Raji (cell line): ENCODE results near the gene C1QL2.

Source experiments
- POLR2A ChIP-seq: IDR thresholded peaks from 2 replicates; pipeline ENCODE4 v1.6.1; 2011; ENCODE audit warnings: low read depth, low read length, control low read depth; ENCODE audit not compliant: insufficient read depth

Gene C1QL2

DNA sequence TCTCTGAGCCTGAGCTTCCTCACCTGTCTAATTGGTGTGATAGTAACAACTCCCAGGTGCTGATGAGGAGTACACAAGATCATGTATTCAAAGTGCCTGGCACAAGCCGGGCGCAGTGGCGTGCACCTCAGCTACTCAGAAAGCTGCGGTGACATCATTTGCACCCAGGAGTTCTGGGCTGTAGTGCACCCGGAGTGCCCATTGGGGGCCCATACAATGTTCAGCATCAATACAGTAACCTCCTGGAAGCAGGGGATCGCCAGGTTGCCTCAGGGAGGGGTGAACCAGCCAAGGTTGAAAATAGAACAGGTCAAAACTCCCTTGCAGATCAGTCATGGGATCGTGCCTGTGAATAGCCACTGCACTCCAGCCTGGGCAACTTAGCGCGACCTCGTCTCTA is 11.2 kb upstream of the C1QL2 start:
- TF ChIP-seq POLR2A: no peak

DNA sequence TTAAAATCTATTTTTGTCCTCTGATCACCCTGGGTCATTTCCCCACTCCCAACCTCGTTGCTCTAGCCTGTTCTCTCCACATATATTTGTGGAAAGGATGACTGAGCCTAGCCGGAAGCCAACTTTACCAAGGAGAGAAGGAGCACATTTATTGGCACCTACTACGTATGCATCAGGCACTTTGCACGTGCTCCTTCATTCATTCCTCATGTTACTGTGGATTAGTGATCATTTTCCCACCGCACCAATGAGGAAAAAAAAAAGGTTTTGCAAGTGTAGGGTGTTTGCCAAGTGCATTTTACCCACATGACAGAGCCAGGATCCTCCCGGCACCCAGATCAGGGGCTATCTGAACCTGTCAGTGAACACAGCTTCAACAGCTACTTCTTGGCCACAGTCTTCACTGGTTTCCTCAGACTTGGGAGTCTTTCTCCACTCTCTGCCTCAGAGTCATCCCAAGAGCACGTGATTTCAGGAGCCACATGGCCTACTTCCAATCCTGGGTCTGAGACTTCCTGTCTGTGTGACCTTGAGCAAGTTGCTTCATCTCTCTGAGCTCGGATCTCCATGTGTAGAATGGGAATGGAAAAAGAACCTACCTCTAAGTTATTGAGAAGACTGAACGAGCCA is 1.9 kb upstream of the C1QL2 start:
- no peak for TF ChIP-seq POLR2A

- TF ChIP-seq POLR2A: no peak
Measured at GRCh38 chr2:119157850-119158511, 570 bp downstream of the C1QL2 start.

GRCh38 chr2:119156891-119157773 is 1.4 kb downstream of the C1QL2 start:
- TF ChIP-seq POLR2A: no peak

- no peak for TF ChIP-seq POLR2A
Measured at GRCh38 chr2:119156105-119156890, 2.3 kb downstream of the C1QL2 start.

- TF ChIP-seq POLR2A: no peak
Measured at GRCh38 chr2:119155633-119156032, 2.9 kb downstream of the C1QL2 start.

DNA sequence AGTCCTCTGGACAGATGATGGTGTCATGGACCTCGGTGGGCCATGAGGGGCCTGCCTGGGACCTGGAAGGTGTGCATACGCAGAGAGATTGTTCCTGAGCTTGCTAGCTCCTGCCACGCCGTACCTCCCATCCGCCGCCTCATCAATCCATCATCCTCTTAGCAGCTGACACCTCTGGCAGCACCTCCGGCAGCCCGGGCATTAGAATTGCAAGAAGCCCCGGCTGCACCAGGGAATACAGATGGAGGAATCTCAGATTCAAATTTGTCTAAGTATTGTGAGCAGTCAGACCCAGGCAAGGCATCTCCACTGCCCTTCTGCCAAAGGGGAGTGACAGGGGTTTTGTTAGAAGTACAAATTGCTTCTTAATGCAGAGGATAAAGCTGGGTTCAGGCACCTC is 4.5 kb downstream of the C1QL2 start:
- TF ChIP-seq POLR2A: no peak

- TF ChIP-seq POLR2A: no peak
Measured at GRCh38 chr2:119149611-119150010, 8.9 kb downstream of the C1QL2 start.

DNA sequence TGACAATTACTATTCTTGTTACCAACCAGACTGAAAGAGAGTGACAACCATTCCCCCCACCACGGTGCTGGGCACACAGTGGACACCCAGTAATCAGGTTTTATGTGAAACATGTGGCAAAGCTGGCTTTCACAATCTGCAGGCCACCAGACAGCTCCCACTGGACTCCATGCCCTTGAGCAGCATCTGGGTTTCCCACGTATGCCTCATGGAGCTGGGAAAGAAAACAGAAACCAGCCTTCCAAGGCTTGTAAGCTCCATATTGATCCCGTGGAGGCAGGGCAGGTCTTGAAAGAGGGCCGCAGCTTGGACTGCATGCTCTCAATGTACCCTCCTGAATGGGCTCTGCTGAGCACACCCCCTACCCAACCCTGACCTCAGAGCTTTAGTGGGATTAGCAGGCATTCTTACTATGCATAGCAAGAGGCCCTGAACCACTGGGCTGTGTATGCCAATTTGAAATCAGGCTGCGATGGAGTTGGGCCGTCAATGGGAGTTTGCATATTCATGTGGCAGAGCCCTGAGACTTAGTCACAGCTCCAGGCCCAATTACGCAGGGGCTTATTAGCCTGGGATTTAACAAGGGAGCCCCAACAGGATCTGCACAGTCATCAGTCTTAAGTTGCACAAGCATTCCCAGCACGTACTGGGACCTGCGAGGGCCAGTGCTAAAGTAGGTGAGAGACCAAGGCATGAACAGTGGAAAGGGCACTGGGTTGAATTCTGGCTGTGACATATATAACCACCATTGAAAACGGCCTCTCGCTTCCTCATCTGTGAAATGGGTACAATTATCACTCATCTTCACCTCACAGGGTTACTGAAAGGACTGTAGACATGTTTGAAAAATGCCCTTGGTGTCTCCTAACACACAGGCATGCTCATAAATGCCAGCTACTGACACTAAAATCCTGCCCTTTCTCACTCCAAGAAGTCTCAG is 10.5 kb downstream of the C1QL2 start:
- TF ChIP-seq POLR2A: no peak

- no peak for TF ChIP-seq POLR2A
Measured at GRCh38 chr2:119144806-119145205, 13.7 kb downstream of the C1QL2 start.

DNA sequence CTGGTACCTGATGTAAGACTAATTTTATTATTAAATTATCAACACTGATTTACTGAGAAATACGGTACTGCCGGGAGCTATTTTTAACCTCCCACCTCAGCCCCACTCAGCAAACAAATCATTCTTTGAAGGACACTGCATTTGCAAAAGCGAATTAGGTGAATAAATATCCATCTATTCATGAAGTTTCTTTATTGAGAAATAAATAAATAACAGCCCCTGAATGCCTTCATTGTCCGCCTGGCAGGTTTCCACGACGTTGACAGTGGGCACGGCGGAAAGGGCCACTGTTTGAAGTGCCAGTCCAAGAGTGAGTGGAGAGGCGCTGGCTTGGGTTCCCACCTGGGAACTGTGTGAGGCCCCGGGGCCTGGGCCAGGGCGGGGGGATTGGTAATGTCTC is 15.7 kb downstream of the C1QL2 start:
- no peak for TF ChIP-seq POLR2A

- TF ChIP-seq POLR2A: no peak
Measured at GRCh38 chr2:119137502-119137901, 21.0 kb downstream of the C1QL2 start.

- TF ChIP-seq POLR2A: no peak
Measured at GRCh38 chr2:119136872-119137271, 21.7 kb downstream of the C1QL2 start.

DNA sequence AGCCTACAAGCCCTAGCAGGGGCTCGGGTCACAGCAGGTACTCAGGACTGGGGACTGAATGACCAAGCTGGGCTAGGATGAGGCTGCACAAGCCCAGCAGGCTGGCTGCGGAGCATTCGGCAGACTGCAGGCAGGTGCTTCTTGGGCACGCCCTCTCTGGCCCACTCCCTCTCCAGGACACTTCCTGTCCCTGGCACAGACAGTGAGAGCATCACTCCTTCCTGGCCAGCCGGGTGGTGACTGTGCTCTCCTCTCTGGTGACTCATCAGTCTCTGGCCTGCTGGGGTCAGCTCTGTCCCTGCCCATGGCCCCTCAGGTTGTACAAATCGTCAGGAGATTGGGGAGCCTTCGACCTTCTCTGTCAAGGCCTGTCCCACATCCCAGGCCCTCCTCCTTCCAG is 22.5 kb downstream of the C1QL2 start:
- no peak for TF ChIP-seq POLR2A
